LNCAP (cell line): ENCODE data around the gene CCDC154.

ENCODE experiments used
- CTCF ChIP-seq: fragments of 450-650 bp; IDR thresholded peaks from 2 replicates; pipeline ENCODE4 v1.5.1; 2017; ENCODE audit warnings: mild to moderate bottlenecking

The CCDC154 gene

GRCh38 chr16:1469693-1470201, 25.4 kb upstream of the CCDC154 start:
- TF ChIP-seq CTCF = no peak

GRCh38 chr16:1468426-1468810, 24.1 kb upstream of the CCDC154 start:
- TF ChIP-seq CTCF = no peak

GRCh38 chr16:1466968-1467521, 22.7 kb upstream of the CCDC154 start:
- no peak for TF ChIP-seq CTCF

GRCh38 chr16:1466054-1466453, 21.7 kb upstream of the CCDC154 start:
- TF ChIP-seq CTCF = no peak

- no peak for TF ChIP-seq CTCF
Measured at GRCh38 chr16:1465567-1465915, 21.2 kb upstream of the CCDC154 start.

GRCh38 chr16:1464894-1465566, 20.7 kb upstream of the CCDC154 start:
- no peak for TF ChIP-seq CTCF

- no peak for TF ChIP-seq CTCF
Measured at GRCh38 chr16:1464196-1464893, 20.0 kb upstream of the CCDC154 start.
